D341Med (cell line): ENCODE results near the gene PDLIM4.

Source experiments
- DNase-seq: peaks from one replicate; pipeline ENCODE4 v3.0.0; 2012; ENCODE audit warnings: low spot score

The PDLIM4 gene, protein sequence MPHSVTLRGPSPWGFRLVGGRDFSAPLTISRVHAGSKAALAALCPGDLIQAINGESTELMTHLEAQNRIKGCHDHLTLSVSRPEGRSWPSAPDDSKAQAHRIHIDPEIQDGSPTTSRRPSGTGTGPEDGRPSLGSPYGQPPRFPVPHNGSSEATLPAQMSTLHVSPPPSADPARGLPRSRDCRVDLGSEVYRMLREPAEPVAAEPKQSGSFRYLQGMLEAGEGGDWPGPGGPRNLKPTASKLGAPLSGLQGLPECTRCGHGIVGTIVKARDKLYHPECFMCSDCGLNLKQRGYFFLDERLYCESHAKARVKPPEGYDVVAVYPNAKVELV

GRCh38 chr5:132257131-132258101 is at the start of gene PDLIM4:
Gene PDLIM4, plus strand, starts transcription at chr5:132257696. Its CDS starts 39 bp downstream, at chr5:132257735.
- peak; percentile 15 for DNase-seq

DNA sequence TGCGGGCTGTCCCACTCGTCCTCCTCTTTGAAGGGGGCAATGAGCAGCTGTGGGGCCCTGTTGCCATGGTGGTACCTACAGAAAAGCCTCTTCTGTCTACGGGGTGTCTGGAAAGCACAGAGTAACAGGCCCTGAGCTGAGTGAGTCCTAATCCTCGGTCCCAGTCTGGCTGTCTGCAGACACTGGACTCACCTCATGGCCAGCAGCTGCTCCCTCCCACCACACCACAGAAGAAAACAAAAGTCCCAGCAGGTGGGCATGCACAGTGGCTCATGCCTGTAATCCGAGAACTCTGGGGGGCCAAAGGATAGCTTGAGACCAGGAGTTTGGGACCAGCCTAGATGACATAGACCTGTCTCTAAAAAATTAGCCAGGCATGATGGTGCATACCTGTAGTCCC is 49.7 kb upstream of the PDLIM4 start:
- DNase-seq: no peak

DNA sequence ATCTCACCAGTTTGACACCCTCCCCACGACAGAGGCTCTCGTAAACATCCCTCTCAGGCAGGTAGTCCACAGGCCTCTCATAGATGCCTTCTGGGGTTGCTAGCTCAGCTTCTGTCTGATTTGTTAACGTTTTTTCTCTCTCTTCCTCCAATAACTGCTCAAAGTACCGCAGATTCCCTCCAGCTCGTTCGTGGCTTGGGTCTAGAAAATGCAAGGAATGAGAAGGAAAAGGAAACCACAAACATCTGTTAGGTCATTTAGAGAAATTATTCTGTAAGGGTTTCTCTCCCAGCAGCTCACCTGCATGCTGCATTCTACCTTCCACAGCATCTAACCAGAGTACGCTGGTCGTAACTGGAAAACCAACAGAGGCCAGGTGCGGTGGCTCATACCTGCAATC is 48.4 kb upstream of the PDLIM4 start:
- no peak for DNase-seq

DNA sequence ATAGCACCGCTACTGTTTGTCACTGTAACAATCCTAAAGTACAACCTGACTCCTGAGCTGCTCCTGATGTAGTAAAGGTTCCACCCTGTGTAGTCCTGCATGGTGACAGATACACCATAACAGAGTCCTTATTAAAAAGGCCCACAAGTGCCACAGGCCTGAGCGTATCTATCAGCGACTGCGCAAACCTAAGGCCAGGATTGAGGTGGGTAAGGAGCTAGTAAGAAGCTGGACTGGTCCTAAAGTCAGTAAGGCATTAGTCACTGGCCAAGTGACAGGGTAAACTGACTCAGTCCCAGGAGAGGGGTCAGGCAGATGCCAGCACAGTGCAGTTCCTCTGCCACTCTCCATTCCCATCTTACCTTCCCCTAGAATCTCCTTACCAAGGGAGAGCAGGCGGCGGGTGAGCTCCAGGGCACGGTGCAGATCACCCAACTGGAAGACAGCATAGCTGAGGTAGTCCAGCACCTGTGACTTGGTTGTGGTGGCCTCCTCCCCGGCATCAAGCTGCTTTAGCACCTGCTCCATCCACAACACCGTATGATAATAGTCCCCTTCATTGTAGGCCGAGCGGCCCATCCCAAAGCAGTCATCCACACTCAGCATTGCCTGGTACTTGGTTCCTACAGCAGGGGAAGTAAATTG is 47.5 kb upstream of the PDLIM4 start:
- no peak for DNase-seq

DNA sequence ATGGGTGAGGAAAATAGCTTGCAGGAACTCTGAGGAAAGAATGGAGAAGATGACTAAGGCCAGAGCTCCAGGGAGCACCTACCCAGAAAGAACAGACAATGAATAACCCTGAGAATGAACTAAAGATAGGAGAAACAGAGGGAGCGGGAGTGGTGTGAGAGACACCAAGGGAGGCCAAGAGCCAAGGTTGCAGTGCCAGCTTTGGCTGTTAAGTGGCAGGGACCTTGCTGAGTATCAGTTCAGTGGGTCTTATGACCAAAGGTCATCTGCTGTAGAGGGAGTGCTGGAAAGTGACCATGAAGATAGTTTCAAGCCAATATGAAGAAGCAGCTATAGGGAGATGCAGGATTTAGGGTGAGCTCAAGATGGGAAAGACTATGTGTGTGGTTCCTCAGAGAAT is 46.6 kb upstream of the PDLIM4 start:
- DNase-seq: no peak

- DNase-seq: no peak
Measured at GRCh38 chr5:132211787-132212186, 45.7 kb upstream of the PDLIM4 start.

DNA sequence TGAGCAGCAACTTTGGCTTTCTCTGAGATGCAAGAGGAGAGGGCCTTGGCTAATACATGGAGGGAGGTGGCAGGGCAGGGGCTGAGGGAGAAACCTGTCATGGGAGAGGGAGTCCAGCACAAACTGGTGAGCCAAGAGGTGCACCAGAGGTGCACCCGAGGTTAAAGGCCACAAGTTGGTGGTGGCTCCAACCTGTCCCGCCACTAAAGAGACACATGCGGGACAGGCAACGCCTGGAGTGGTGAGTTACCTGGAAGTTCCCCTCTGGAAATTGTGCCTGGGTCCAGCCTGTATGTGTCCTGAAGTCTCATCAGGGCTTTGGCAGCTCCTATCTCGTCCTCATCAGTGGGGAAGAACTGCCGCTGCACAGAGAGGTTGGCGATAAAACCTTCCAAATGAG is 43.8 kb upstream of the PDLIM4 start:
- DNase-seq: no peak

- no peak for DNase-seq
Measured at GRCh38 chr5:132214491-132214890, 43.0 kb upstream of the PDLIM4 start.

GRCh38 chr5:132215329-132215728 is 42.2 kb upstream of the PDLIM4 start:
- peak; percentile 54 for DNase-seq

GRCh38 chr5:132218321-132218720 is 39.2 kb upstream of the PDLIM4 start:
- no peak for DNase-seq

GRCh38 chr5:132219289-132219970 is 38.1 kb upstream of the PDLIM4 start:
- no peak for DNase-seq

DNA sequence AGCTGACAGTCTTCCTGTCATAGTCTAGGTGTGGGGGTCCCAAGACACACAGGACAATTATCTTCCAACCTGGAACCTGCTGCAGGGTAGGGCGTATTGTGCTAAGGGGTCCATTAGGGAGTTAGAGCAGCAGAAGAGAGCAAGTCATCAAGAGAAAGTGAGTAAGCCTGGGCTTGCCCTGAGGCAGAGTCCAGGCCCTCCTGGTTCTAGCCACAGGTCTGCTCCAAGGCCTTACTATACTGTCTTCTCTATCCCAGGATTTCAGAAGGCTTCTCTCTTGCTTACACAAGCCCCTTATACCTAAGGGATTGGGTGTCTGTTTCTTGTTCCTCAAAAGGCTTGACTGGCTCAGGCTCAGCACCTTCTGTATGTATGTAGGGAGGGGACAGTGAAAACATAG is 37.5 kb upstream of the PDLIM4 start:
- no peak for DNase-seq

DNA sequence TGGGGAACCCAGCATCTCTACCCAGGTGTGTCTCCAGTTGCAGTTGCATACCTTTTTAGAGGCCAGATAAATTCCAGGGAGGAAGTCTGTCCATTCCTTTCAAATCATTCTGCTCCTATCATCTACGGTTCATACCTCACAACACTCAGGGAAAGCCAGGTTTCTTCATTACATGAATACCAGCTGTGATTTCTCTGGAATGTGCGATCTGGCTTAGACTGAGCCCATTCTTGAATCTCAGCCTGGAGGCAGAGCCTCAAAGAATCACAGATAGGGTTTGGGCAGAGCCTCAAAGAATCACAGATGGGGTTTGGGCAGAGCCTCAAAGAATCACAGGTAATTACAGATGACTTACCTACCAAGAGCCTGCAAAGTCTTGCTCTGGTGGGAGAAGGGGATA is 37.0 kb upstream of the PDLIM4 start:
- DNase-seq: no peak

GRCh38 chr5:132221781-132222648 is 35.5 kb upstream of the PDLIM4 start:
- DNase-seq: no peak

DNA sequence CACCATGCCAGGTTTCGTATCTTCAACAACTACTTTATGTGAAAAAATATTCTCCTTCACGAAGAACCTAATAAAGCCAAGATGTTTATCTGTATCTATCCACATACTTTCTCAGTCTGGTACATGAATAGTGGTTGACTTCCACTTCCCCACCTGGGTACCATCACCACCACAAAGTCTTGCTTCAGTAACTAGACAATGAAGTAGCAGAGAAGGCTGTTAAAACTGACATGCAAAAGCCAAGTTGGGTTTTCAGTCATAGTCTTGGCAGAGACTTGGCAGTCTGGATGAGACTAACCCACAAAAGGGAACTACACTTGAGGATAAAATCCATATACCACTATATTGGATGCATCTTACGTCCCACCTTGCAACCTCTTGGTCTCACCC is 34.9 kb upstream of the PDLIM4 start:
- DNase-seq: no peak

- DNase-seq: no peak
Measured at GRCh38 chr5:132223861-132224260, 33.6 kb upstream of the PDLIM4 start.

DNA sequence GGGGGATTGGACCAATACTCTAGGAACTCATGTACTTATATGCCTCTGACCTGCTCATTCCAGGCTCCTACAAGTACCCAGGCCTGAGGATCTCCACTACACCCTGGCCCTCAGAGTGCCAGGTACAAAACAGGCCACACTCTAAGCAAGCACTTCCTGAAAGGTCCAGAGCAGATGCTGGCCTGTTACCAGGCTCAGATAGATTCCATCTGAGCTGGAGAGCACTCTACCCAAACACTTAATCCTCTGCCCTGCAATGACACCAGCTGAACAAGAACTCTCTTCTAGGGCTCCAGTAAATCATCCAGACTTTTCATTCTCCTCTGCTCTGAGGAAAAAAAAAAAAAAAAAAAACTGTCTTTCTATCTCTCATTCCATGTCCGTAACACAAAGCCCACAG is 32.8 kb upstream of the PDLIM4 start:
- DNase-seq: no peak

DNA sequence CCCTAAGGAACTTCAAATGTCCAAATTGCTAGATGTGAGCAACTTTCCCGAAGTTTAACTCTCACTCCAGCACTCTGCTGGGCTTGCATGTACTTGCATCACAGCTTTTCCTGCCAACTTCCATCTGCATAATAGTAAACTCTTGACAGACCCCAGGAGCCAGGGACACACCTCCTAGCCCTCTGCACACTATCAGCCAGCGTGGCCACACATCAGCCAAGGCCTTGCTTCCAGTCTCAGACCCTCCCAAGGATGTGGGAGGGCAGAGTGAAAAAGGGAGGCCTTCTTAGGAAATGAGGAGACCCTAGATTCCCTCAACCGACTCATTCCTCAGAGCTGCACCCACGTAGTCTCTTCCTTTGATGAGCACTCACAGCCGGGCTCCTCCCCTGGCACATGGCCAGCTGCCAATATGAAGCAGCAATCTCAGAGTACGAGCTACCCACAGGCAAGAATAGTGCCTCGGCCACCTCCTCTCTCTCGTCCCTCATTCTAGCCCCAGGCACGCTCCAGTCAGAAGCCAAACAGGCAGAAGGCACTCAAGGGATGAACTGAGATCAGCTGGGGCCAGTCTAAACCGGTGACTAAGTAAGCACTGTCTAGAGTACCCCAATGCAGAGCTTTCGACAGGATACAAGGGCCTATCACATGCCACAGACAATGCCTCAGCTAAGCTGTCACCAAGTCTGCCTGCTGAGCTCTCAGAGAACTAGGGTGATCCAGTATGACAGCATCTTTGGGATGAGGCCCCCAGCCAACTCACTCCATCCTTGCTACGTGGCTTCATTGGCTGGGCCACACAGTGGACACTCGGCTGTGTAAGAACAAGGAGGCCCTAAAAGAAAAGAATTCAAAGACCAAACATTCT is 32.1 kb upstream of the PDLIM4 start:
- DNase-seq: no peak

- no peak for DNase-seq
Measured at GRCh38 chr5:132226516-132227234, 30.8 kb upstream of the PDLIM4 start.

DNA sequence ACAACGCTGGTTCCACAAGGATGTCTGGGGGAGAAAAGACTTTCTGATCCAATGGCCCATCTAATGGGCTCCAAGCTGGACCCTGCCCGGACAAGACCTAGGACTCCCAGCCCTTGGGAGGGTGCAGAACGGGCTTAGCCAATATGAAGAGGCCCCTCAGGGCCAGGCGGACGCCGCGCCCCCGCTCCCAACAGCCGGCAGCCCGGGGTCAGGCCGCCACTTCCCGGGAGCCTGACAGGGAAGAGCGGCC is 30.3 kb upstream of the PDLIM4 start:
- no peak for DNase-seq
